Suprapubic skin (tissue), 4 donors: ENCODE measurements around the gene MYO9B. TPM values are rescaled to one million over a fixed set of nuclear protein-coding genes. Genes with fewer than 3 reads are reported as not detected.
"Not testable (repeated sequence)": the region's sequence is repeated elsewhere in the genome, so short reads cannot be mapped to it uniquely, and the experiment has no call there.

Experiments used
- DNase-seq, 2 donors: peaks; one replicate each; pipeline ENCODE4 v3.0.0-alpha.2; 2019; ENCODE audit warnings: low spot score in 2 of 2
- H3K27ac ChIP-seq: fragments of 200-600 bp; sonication (generic); one replicate; pipeline ENCODE4 v1.5.1; 2019
- H3K27me3 ChIP-seq: fragments of 200-600 bp; sonication (generic); one replicate; pipeline ENCODE4 v1.5.1; 2019
- H3K36me3 ChIP-seq: fragments of 200-600 bp; sonication (generic); one replicate; pipeline ENCODE4 v1.5.1; 2019
- H3K4me1 ChIP-seq: fragments of 200-600 bp; sonication (generic); one replicate; pipeline ENCODE4 v1.5.1; 2019
- H3K4me3 ChIP-seq: fragments of 200-600 bp; sonication (generic); one replicate; pipeline ENCODE4 v1.5.1; 2019; ENCODE audit warnings: mild to moderate bottlenecking
- H3K9me3 ChIP-seq: fragments of 200-600 bp; sonication (generic); one replicate; pipeline ENCODE4 v1.5.1; 2019
- CTCF ChIP-seq, 2 donors: fragments of 200-600 bp in 1 of 2; fragments of 450-650 bp in 1 of 2; sonication (generic) in 1 of 2; IDR thresholded peaks; one replicate each; pipeline ENCODE4 v1.5.1; 2016 to 2019; ENCODE audit warnings: antibody characterized with exemption in 2 of 2, mild to moderate bottlenecking in 1 of 2, moderate library complexity in 1 of 2
- EP300 ChIP-seq: sonication (generic); formaldehyde crosslinking; IDR thresholded peaks from one replicate; pipeline ENCODE4 v1.6.1; 2017; ENCODE audit warnings: antibody characterized with exemption
- POLR2A ChIP-seq, 2 donors: fragments of 450-650 bp; IDR thresholded peaks; one replicate each; pipeline ENCODE4 v1.6.1; 2017; ENCODE audit warnings: antibody characterized with exemption in 2 of 2, mild to moderate bottlenecking in 2 of 2, moderate library complexity in 2 of 2
- POLR2AphosphoS5 ChIP-seq, 3 donors: sonication (generic); formaldehyde crosslinking; IDR thresholded peaks; one replicate each; pipeline ENCODE4 v1.6.1; 2017; ENCODE audit warnings: antibody characterized with exemption in 3 of 3
- WGBS: methylation state at CpG from one replicate; pipeline ENCODE4 v1.1.5; 2018; 5-methylcytosine and 5-hydroxymethylcytosine counted together
- total RNA-seq, 4 donors: library from RNA; depleted of rRNA; stranded (reverse); fragments of >200 nt; gene quantifications; one replicate each; pipeline ENCODE4 v1.1.0, GENCODE V29; 2016

Gene MYO9B
- total RNA-seq, 4 donors from 2014 or later, result 43.6 to 99.9 (median 69.5) TPM

- Histone ChIP-seq H3K4me3 (no peak overlapping the region), H3K36me3 (peaks cover 80% of the 10 kb centered on the region), H3K9me3 (no peaks in the 10 kb centered on the region), H3K4me1 (no peaks in the 10 kb centered on the region), H3K27me3 (no peaks in the 10 kb centered on the region), H3K27ac (no peak overlapping the region)
- TF ChIP-seq POLR2A (IDR thresholded peaks at IDR 0.05) (no peak), CTCF (IDR thresholded peaks at IDR 0.05) (no peak), EP300 (no peak), POLR2AphosphoS5 (IDR thresholded peaks at IDR 0.05) (no peak)
- WGBS, result 68% methylated on average over 11 of the region's 11 CpGs
- DNase-seq, result no peak
Observed at GRCh38 chr19:17183858-17184321, 108.3 kb downstream of the MYO9B start.

- Histone ChIP-seq H3K4me3 (no peak overlapping the region), H3K27me3 (no peaks in the 10 kb centered on the region), H3K9me3 (no peaks in the 10 kb centered on the region), H3K4me1 (no peaks in the 10 kb centered on the region), H3K27ac (no peak overlapping the region), H3K36me3 (peaks cover 79% of the 10 kb centered on the region)
- DNase-seq, result no peak
- TF ChIP-seq EP300, result no peak
- TF ChIP-seq POLR2AphosphoS5 (IDR thresholded peaks at IDR 0.05), result no peak
- no peak for TF ChIP-seq CTCF (IDR thresholded peaks at IDR 0.05)
- no peak for TF ChIP-seq POLR2A (IDR thresholded peaks at IDR 0.05)
- WGBS, result 81% methylated on average over 5 of the region's 12 CpGs
Observed at GRCh38 chr19:17184371-17184841, 108.8 kb downstream of the MYO9B start.

- 88% methylated on average over 8 of the region's 8 CpGs for WGBS
- no peak for DNase-seq
- Histone ChIP-seq H3K4me1 (no peaks in the 10 kb centered on the region), H3K27ac (no peak overlapping the region), H3K36me3 (peaks cover 90% of the 10 kb centered on the region), H3K4me3 (no peak overlapping the region), H3K27me3 (no peaks in the 10 kb centered on the region), H3K9me3 (no peaks in the 10 kb centered on the region)
- TF ChIP-seq CTCF (IDR thresholded peaks at IDR 0.05) (no peak), POLR2AphosphoS5 (IDR thresholded peaks at IDR 0.05) (no peak), POLR2A (IDR thresholded peaks at IDR 0.05) (no peak), EP300 (no peak)
Observed at GRCh38 chr19:17185590-17185989, 110.0 kb downstream of the MYO9B start.

GRCh38 chr19:17191736-17192135, 116.2 kb downstream of the MYO9B start:
- H3K36me3 ChIP-seq, result peaks cover 90% of the 10 kb centered on the region
- DNase-seq, H3K9me3 ChIP-seq, H3K27ac ChIP-seq, H3K4me3 ChIP-seq, H3K27me3 ChIP-seq, H3K4me1 ChIP-seq: not testable (repeated sequence)
- WGBS, result 79% methylated on average over 6 of the region's 6 CpGs

DNA sequence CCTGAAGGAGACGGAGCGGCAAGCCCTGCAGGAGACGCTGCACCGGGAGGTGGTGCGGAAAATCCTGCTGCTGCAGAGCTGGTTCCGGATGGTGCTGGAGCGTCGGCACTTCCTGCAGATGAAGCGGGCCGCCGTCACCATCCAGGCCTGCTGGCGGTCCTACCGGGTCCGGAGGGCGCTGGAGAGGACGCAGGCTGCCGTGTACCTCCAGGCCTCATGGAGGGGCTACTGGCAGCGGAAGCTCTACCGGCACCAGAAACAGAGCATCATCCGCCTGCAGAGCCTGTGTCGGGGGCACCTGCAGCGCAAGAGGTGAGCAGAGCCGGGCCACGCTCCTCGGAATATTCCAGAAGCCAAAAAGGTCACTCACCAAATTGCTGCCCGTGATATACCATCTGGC, 117.2 kb downstream of the MYO9B start:
- Histone ChIP-seq H3K4me1 (no peaks in the 10 kb centered on the region), H3K27ac (no peak overlapping the region), H3K9me3 (no peaks in the 10 kb centered on the region), H3K27me3 (no peaks in the 10 kb centered on the region), H3K36me3 (peaks cover 86% of the 10 kb centered on the region), H3K4me3 (no peak overlapping the region)
- no peak for DNase-seq
- TF ChIP-seq POLR2A (IDR thresholded peaks at IDR 0.05), result no peak
- no peak for TF ChIP-seq POLR2AphosphoS5 (IDR thresholded peaks at IDR 0.05)
- TF ChIP-seq EP300, result no peak
- TF ChIP-seq CTCF (IDR thresholded peaks at IDR 0.05), result no peak
- 95% methylated on average over 9 of the region's 26 CpGs for WGBS

GRCh38 chr19:17194608-17195007, 119.0 kb downstream of the MYO9B start:
- Histone ChIP-seq H3K36me3 (peaks cover 84% of the 10 kb centered on the region), H3K4me3 (no peak overlapping the region), H3K27me3 (no peaks in the 10 kb centered on the region), H3K27ac (no peak overlapping the region), H3K4me1 (no peaks in the 10 kb centered on the region), H3K9me3 (no peaks in the 10 kb centered on the region)
- DNase-seq, result no peak
- WGBS, result 95% methylated on average over 13 of the region's 16 CpGs
- no peak for TF ChIP-seq CTCF (IDR thresholded peaks at IDR 0.05)
